HCT116 (cell line): ENCODE data around the gene P2RX3. TPM values are rescaled to one million over a fixed set of nuclear protein-coding genes. Genes with fewer than 3 reads are reported as not detected.

Experiments
- ATAC-seq: fragments of 200-7000 bp; cut with Tn5 transposase; 2 replicates; pipeline ENCODE4 v1.9.1; 2020; ENCODE audit warnings: mild to moderate bottlenecking, moderate library complexity
- BruUV-seq: library from RNA; stranded (reverse); fragments of 400-500 nt; replicated peaks from 2 replicates; lab custom pipeline; 2021; lab: Mats Ljungman, UMichigan
- CTCF ChIA-PET: fragments of 300-600 bp; sonication (Branson Sonifier 250); formaldehyde crosslinking; loops from one replicate; lab custom pipeline; 2021; ENCODE audit warnings: antibody characterized with exemption; lab: Charles Lee
- POLR2A ChIA-PET: fragments of 300-600, 350-600 bp; sonication (Branson Sonifier 250); formaldehyde crosslinking; loops from one replicate; lab custom pipeline; 2021; ENCODE audit warnings: antibody characterized with exemption; lab: Charles Lee
- RAD21 ChIA-PET, 2 experiments: fragments of 300-600 bp; sonication (Branson Sonifier 250); formaldehyde crosslinking; loops; one replicate each; lab custom pipeline; 2023; ENCODE audit warnings: low total read pairs in 2 of 2; ENCODE audit not compliant: uncharacterized antibody in 2 of 2, unreplicated experiment in 2 of 2, low non-redundant PET in 1 of 2; lab: Charles Lee
- DNase-seq: peaks from one replicate; pipeline ENCODE4 v3.0.0-alpha.2; 2010; ENCODE audit warnings: low read depth, low spot score
- H2AFZ ChIP-seq: fragments of 200-600 bp; shearing (Covaris generic), sonication (generic); 2 replicates; pipeline ENCODE4 v1.6.1; 2017; ENCODE audit warnings: low read depth, mixed run types, mixed read lengths, antibody characterized with exemption, low read length; ENCODE audit not compliant: poor library complexity, severe bottlenecking
- H3K27ac ChIP-seq: 2 replicates; pipeline ENCODE4 v1.5.1; 2012; ENCODE audit warnings: low read depth, low read length
- H3K27me3 ChIP-seq: fragments of 200-600 bp; sonication (generic); 2 replicates; pipeline ENCODE4 v1.6.1; 2016; ENCODE audit warnings: mixed run types, low read length, mixed read lengths; ENCODE audit not compliant: insufficient read depth
- H3K36me3 ChIP-seq, 2 experiments: fragments of 200-500 bp in 1 of 2; fragments of 200-600 bp in 1 of 2; sonication (Bioruptor generic) in 1 of 2; sonication (generic) in 1 of 2; 2 replicates each; pipeline versions ENCODE4 v1.5.1 to v1.6.1; 2014 to 2016; ENCODE audit warnings: low read length in 2 of 2, inconsistent platforms in 1 of 2, mixed read lengths in 1 of 2, mixed run types in 1 of 2; ENCODE audit not compliant: insufficient read depth in 2 of 2, control insufficient read depth in 1 of 2
- H3K4me1 ChIP-seq, 2 experiments: fragments of 200-600 bp in 1 of 2; sonication (generic) in 1 of 2; 2 replicates each; pipeline versions ENCODE4 v1.5.1 to v1.6.1; 2012 to 2017; ENCODE audit warnings: low read length in 2 of 2, inconsistent platforms in 1 of 2, mild to moderate bottlenecking in 1 of 2, mixed read lengths in 1 of 2, mixed run types in 1 of 2, moderate library complexity in 1 of 2; ENCODE audit not compliant: insufficient read depth in 2 of 2, control insufficient read depth in 1 of 2
- H3K4me2 ChIP-seq: fragments of 200-600 bp; sonication (generic); 2 replicates; pipeline ENCODE4 v1.6.1; 2017; ENCODE audit warnings: mixed run types, low read length, mixed read lengths
- H3K4me3 ChIP-seq, 2 experiments: fragments of 200-600 bp in 1 of 2; sonication (generic) in 1 of 2; replicated peaks in 1 of 2; 2 replicates each; pipeline ENCODE4 v1.5.1; 2011 to 2016; ENCODE audit warnings: low read length in 2 of 2, control low read depth in 1 of 2, low read depth in 1 of 2, mild to moderate bottlenecking in 1 of 2, mixed read lengths in 1 of 2, mixed run types in 1 of 2
- H3K79me2 ChIP-seq: fragments of 200-600 bp; sonication (generic); 2 replicates; pipeline ENCODE4 v1.6.1; 2017; ENCODE audit warnings: mild to moderate bottlenecking, mixed run types, low read length, moderate library complexity, mixed read lengths; ENCODE audit not compliant: insufficient read depth
- H3K9ac ChIP-seq: fragments of 200-600 bp; sonication (generic); 2 replicates; pipeline ENCODE4 v1.6.1; 2016; ENCODE audit warnings: low read length, mixed read lengths
- H3K9me2 ChIP-seq: fragments of 200-600 bp; sonication (generic), shearing (Covaris generic); 2 replicates; pipeline ENCODE4 v1.6.1; 2017; ENCODE audit warnings: mixed run types, mild to moderate bottlenecking, moderate library complexity; ENCODE audit not compliant: insufficient read depth
- H3K9me3 ChIP-seq, 2 experiments: fragments of 200-500 bp in 1 of 2; fragments of 200-600 bp in 1 of 2; sonication (Bioruptor generic) in 1 of 2; sonication (generic) in 1 of 2; 2 replicates each; pipeline ENCODE4 v1.6.1; 2014 to 2017; ENCODE audit warnings: low read length in 2 of 2, mixed read lengths in 2 of 2, inconsistent platforms in 1 of 2, low read depth in 1 of 2, mild to moderate bottlenecking in 1 of 2, mixed run types in 1 of 2, moderate library complexity in 1 of 2; ENCODE audit not compliant: control insufficient read depth in 1 of 2, insufficient read depth in 1 of 2
- H4K20me1 ChIP-seq: fragments of 200-600 bp; sonication (generic), shearing (Covaris generic); 2 replicates; pipeline ENCODE4 v1.6.1; 2017; ENCODE audit warnings: mixed run types, mild to moderate bottlenecking, moderate library complexity; ENCODE audit not compliant: insufficient read depth
- ATF3 ChIP-seq: IDR thresholded peaks from 2 replicates; pipeline ENCODE4 v1.6.1; 2012
- CEBPB ChIP-seq: IDR thresholded peaks from 2 replicates; pipeline ENCODE4 v1.6.1; 2012; ENCODE audit warnings: low read depth
- ELF1 ChIP-seq: IDR thresholded peaks from 2 replicates; pipeline ENCODE4 v1.6.1; 2012; ENCODE audit warnings: low read depth, borderline replicate concordance
- EZH2 ChIP-seq: fragments of 200-600 bp; sonication (generic); IDR thresholded peaks from 2 replicates; pipeline ENCODE4 v1.6.1; 2017; ENCODE audit warnings: antibody characterized with exemption, mixed run types
- FOSL1 ChIP-seq: IDR thresholded peaks from 2 replicates; pipeline ENCODE4 v1.6.1; 2012; ENCODE audit warnings: low read depth
- POLR2A ChIP-seq: IDR thresholded peaks from 2 replicates; pipeline ENCODE4 v1.7.0; 2011; ENCODE audit warnings: borderline replicate concordance; ENCODE audit not compliant: insufficient read depth, insufficient read length; ENCODE audit errors: extremely low read depth
- RAD21 ChIP-seq: IDR thresholded peaks from 2 replicates; pipeline ENCODE4 v1.6.1; 2012; ENCODE audit warnings: low read depth, mild to moderate bottlenecking
- SP1 ChIP-seq: IDR thresholded peaks from 2 replicates; pipeline ENCODE4 v1.6.1; 2012; ENCODE audit warnings: low read depth
- SRF ChIP-seq: IDR thresholded peaks from 2 replicates; pipeline ENCODE4 v1.6.1; 2012; ENCODE audit warnings: low read depth
- YY1 ChIP-seq: IDR thresholded peaks from 2 replicates; pipeline ENCODE4 v1.6.1; 2011; ENCODE audit warnings: low read length, low read depth, moderate library complexity, mild to moderate bottlenecking; ENCODE audit not compliant: insufficient replicate concordance; ENCODE audit errors: extremely low read depth
- ZFX ChIP-seq: fragments of 450-650 bp; IDR thresholded peaks from 2 replicates; pipeline ENCODE4 v1.6.1; 2017
- ZNF274 ChIP-seq: fragments of 200-500 bp; sonication (Bioruptor generic); IDR thresholded peaks from 2 replicates; pipeline ENCODE4 v1.6.1; 2014; ENCODE audit warnings: mild to moderate bottlenecking, low read depth, low read length, inconsistent platforms
- intact Hi-C: fragments of 100-400 bp; cut with micrococcal nuclease; formaldehyde crosslinking; loops from 2 replicates; pipeline ENCODE4 v1.10.0; 2022
- total RNA-seq: library from RNA; stranded (reverse); gene quantifications from one replicate; pipeline ENCODE4 v1.2.1, GENCODE V29; 2021; ENCODE audit not compliant: unreplicated experiment
- TF ChIP-seq, protein P1 (sequence below): IDR thresholded peaks from 2 replicates; pipeline ENCODE4 v1.6.1; 2012; ENCODE audit warnings: low read depth
- TF ChIP-seq, protein P2 (sequence below): IDR thresholded peaks from 2 replicates; pipeline ENCODE4 v1.6.1; 2012

The P2RX3 gene
- total RNA-seq, 1 experiment from 2014 or later, result not detected

GRCh38 chr11:57356268-57356667, 18.1 kb downstream of the P2RX3 start:
- Histone ChIP-seq H3K27me3 (no peaks in the 10 kb centered on the region), H3K36me3 (no peaks in the 10 kb centered on the region), H3K9me2 (no peaks in the 10 kb centered on the region), H3K4me2 (no peak overlapping the region), H3K9me3 (no peaks in the 10 kb centered on the region), H3K9ac (no peak overlapping the region), H3K79me2 (no peaks in the 10 kb centered on the region), H3K4me3 (no peak overlapping the region), H4K20me1 (no peaks in the 10 kb centered on the region), H3K4me1 (no peaks in the 10 kb centered on the region), H2AFZ (no peak overlapping the region), H3K27ac (no peak overlapping the region)
- DNase-seq (no peak), ATAC-seq (no peak)
- BruUV-seq, result no TSS peak
- ChIA-PET CTCF (no interaction called here), POLR2A (no interaction called here), RAD21 (no interaction called here)
- TF ChIP-seq POLR2A (no peak), ELF1 (no peak), SRF (no peak), CEBPB (no peak), RAD21 (no peak), ZNF274 (no peak), ATF3 (no peak), SP1 (no peak), EZH2 (no peak), ZFX (no peak), FOSL1 (no peak), YY1 (no peak)
- TF ChIP-seq, protein P1, sequence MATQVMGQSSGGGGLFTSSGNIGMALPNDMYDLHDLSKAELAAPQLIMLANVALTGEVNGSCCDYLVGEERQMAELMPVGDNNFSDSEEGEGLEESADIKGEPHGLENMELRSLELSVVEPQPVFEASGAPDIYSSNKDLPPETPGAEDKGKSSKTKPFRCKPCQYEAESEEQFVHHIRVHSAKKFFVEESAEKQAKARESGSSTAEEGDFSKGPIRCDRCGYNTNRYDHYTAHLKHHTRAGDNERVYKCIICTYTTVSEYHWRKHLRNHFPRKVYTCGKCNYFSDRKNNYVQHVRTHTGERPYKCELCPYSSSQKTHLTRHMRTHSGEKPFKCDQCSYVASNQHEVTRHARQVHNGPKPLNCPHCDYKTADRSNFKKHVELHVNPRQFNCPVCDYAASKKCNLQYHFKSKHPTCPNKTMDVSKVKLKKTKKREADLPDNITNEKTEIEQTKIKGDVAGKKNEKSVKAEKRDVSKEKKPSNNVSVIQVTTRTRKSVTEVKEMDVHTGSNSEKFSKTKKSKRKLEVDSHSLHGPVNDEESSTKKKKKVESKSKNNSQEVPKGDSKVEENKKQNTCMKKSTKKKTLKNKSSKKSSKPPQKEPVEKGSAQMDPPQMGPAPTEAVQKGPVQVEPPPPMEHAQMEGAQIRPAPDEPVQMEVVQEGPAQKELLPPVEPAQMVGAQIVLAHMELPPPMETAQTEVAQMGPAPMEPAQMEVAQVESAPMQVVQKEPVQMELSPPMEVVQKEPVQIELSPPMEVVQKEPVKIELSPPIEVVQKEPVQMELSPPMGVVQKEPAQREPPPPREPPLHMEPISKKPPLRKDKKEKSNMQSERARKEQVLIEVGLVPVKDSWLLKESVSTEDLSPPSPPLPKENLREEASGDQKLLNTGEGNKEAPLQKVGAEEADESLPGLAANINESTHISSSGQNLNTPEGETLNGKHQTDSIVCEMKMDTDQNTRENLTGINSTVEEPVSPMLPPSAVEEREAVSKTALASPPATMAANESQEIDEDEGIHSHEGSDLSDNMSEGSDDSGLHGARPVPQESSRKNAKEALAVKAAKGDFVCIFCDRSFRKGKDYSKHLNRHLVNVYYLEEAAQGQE, result no peak
- TF ChIP-seq, protein P2, sequence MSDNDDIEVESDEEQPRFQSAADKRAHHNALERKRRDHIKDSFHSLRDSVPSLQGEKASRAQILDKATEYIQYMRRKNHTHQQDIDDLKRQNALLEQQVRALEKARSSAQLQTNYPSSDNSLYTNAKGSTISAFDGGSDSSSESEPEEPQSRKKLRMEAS, result no peak
- intact Hi-C loops, result no loop called here
